Gastroesophageal sphincter (tissue), 4 donors: ENCODE data around the gene PIGP. TPM values are rescaled to one million over a fixed set of nuclear protein-coding genes. Genes with fewer than 3 reads are reported as not detected.
"Not testable (repeated sequence)": the region's sequence is repeated elsewhere in the genome, so short reads cannot be mapped to it uniquely, and the experiment has no call there.

Source experiments
- ATAC-seq: fragments of 150-250 bp; one replicate; pipeline ENCODE4 v1.9.1; 2016; ENCODE audit warnings: mild to moderate bottlenecking, moderate library complexity
- H3K27ac ChIP-seq, 4 donors: fragments of 200-600 bp; sonication (generic) in 3 of 4; 1 replicate in 3 of 4; 2 replicates in 1 of 4; pipeline ENCODE4 v1.5.1; 2016 to 2019
- H3K27me3 ChIP-seq: fragments of 200-600 bp; sonication (generic); one replicate; pipeline ENCODE4 v1.5.1; 2019
- H3K36me3 ChIP-seq, 2 donors: fragments of 200-600 bp; sonication (generic); one replicate each; pipeline ENCODE4 v1.5.1; 2019; ENCODE audit warnings: control low read depth in 1 of 2
- H3K4me1 ChIP-seq, 3 donors: fragments of 200-600 bp; sonication (generic); 1 replicate in 2 of 3; 2 replicates in 1 of 3; pipeline ENCODE4 v1.5.1; 2016 to 2019; ENCODE audit warnings: control low read depth in 2 of 3
- H3K4me3 ChIP-seq, 2 donors: fragments of 200-600 bp; sonication (generic); one replicate each; pipeline ENCODE4 v1.5.1; 2019; ENCODE audit warnings: mild to moderate bottlenecking in 1 of 2, moderate library complexity in 1 of 2
- H3K9me3 ChIP-seq, 3 donors: fragments of 200-600 bp; sonication (generic); one replicate each; pipeline ENCODE4 v1.5.1; 2017 to 2019; ENCODE audit warnings: control low read depth in 2 of 3
- EP300 ChIP-seq: sonication (generic); formaldehyde crosslinking; IDR thresholded peaks from one replicate; pipeline ENCODE4 v1.6.1; 2017; ENCODE audit warnings: antibody characterized with exemption, mild to moderate bottlenecking
- POLR2A ChIP-seq, 2 donors: fragments of 450-650 bp; IDR thresholded peaks; one replicate each; pipeline ENCODE4 v1.6.1; 2017; ENCODE audit warnings: antibody characterized with exemption in 2 of 2, mild to moderate bottlenecking in 2 of 2, moderate library complexity in 1 of 2
- POLR2AphosphoS5 ChIP-seq: sonication (generic); formaldehyde crosslinking; IDR thresholded peaks from one replicate; pipeline ENCODE4 v1.6.1; 2017; ENCODE audit warnings: antibody characterized with exemption
- WGBS, 2 donors: methylation state at CpG; one replicate each; pipeline ENCODE4 v1.1.5; 2018; ENCODE audit warnings: low coverage in 1 of 2; 5-methylcytosine and 5-hydroxymethylcytosine counted together
- total RNA-seq, 4 donors: library from RNA; depleted of rRNA; stranded (reverse); fragments of >200 nt; gene quantifications; one replicate each; pipeline ENCODE4 v1.1.0, GENCODE V29; 2016
- TF ChIP-seq, protein P1 (sequence below), 4 experiments: fragments of 200-600 bp in 2 of 4; fragments of 450-650 bp in 2 of 4; sonication (generic) in 1 of 4; IDR thresholded peaks; one replicate each; pipeline ENCODE4 v1.5.1; 2017 to 2019; ENCODE audit warnings: antibody characterized with exemption in 4 of 4, mild to moderate bottlenecking in 2 of 4, moderate library complexity in 2 of 4

The PIGP gene
- total RNA-seq: 10 to 100 TPM; 20.7 to 32.1 (median 24.0) TPM

GRCh38 chr21:37072988-37073416 lies at the start of gene PIGP, which contains the start of gene TTC3:
Gene PIGP, minus strand, starts transcription at chr21:37073071. Its CDS starts 556 bp downstream, at chr21:37072515.
Gene TTC3, plus strand, starts transcription at chr21:37073254. Its CDS starts 14,004 bp downstream, at chr21:37087258.
- H3K4me1 ChIP-seq: peaks cover 0 to 37% (median 11%) of the 10 kb centered on the region in 3 donors
- peaks cover 0 to 12% of the 10 kb centered on the region in 2 donors for H3K36me3 ChIP-seq
- WGBS, 2 donors: no CpG with 5 or more reads among the region's 61 CpGs
- TF ChIP-seq POLR2AphosphoS5 (peak; percentile 54), POLR2A (IDR thresholded peaks at IDR 0.05) (peak; percentile 88 to 94), EP300 (no peak)
- TF ChIP-seq, protein P1, sequence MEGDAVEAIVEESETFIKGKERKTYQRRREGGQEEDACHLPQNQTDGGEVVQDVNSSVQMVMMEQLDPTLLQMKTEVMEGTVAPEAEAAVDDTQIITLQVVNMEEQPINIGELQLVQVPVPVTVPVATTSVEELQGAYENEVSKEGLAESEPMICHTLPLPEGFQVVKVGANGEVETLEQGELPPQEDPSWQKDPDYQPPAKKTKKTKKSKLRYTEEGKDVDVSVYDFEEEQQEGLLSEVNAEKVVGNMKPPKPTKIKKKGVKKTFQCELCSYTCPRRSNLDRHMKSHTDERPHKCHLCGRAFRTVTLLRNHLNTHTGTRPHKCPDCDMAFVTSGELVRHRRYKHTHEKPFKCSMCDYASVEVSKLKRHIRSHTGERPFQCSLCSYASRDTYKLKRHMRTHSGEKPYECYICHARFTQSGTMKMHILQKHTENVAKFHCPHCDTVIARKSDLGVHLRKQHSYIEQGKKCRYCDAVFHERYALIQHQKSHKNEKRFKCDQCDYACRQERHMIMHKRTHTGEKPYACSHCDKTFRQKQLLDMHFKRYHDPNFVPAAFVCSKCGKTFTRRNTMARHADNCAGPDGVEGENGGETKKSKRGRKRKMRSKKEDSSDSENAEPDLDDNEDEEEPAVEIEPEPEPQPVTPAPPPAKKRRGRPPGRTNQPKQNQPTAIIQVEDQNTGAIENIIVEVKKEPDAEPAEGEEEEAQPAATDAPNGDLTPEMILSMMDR (IDR thresholded peaks at IDR 0.05): no peak
- peak; percentile 92 for ATAC-seq
- H3K4me3 ChIP-seq: peak within 1 kb of the TSS; percentile 82 to 98
- peak within 1 kb of the TSS; percentile 89 to 99 (median 99) for H3K27ac ChIP-seq
- no peaks in the 10 kb centered on the region for H3K27me3 ChIP-seq
- no peaks in the 10 kb centered on the region for H3K9me3 ChIP-seq

DNA sequence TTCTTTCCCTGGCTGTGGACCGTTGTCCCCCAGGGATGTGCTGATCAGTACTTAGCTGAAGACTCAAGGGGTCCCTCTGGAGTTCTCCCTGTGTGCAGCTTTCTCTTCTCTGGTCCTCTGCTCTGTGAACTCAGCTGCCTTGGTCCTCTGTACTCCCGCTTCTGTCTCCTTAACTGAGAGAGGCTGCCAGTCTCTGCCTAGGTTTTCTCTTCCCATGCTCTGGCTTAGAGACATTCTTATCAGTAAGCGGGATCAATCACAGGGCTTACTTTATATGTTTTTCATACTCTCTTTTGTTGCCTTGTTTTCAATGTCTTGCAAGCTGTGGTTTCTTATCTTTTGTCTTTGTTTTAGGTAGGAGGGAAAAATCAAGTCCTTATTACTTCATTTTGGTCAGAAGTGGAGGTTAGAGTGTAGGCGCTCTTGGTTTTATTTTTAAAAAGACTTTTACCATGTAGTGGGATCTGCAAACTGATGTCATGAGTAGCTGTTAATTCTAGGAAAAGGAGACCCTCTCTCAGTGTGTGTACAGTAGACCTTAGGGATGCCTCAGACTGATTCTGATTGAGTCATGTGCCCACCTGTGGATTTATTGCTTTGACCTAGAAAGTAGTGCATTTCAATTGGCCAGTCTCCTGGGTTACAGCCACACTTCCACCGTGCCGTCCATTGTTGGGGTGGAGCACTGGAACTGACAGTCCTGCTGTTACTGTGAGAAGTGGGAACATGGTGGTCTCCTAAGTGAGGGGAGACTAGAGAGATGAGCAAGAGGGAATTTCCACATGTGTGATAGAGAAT lies 46.7 kb upstream of the PIGP start:
- no peak for TF ChIP-seq POLR2A (IDR thresholded peaks at IDR 0.05)
- TF ChIP-seq, protein P1 (IDR thresholded peaks at IDR 0.05): no peak
- TF ChIP-seq POLR2AphosphoS5: no peak
- no peak for TF ChIP-seq EP300
- Histone ChIP-seq H3K27ac (no peak overlapping the region), H3K36me3 (peaks cover 0 to 11% of the 10 kb centered on the region in 2 donors), H3K4me3 (no peak overlapping the region), H3K9me3 (no peaks in the 10 kb centered on the region), H3K4me1 (no peaks in the 10 kb centered on the region), H3K27me3 (no peaks in the 10 kb centered on the region)
- ATAC-seq: no peak
- WGBS, 2 donors: 61 to 82% methylated on average over 3 to 5 of the region's 6 CpGs

GRCh38 chr21:37118187-37118826 lies 45.4 kb upstream of the PIGP start:
- no peak overlapping the region for H3K4me3 ChIP-seq
- WGBS, 2 donors: 100% methylated on average over 1 of the region's 1 CpG
- no peaks in the 10 kb centered on the region for H3K27me3 ChIP-seq
- H3K36me3 ChIP-seq: peaks cover 0 to 4% of the 10 kb centered on the region in 2 donors
- no peaks in the 10 kb centered on the region for H3K4me1 ChIP-seq
- no peak for TF ChIP-seq EP300
- TF ChIP-seq POLR2AphosphoS5: no peak
- TF ChIP-seq, protein P1 (IDR thresholded peaks at IDR 0.05): no peak
- no peak for TF ChIP-seq POLR2A (IDR thresholded peaks at IDR 0.05)
- ATAC-seq: no peak
- no peaks in the 10 kb centered on the region for H3K9me3 ChIP-seq
- no peak overlapping the region for H3K27ac ChIP-seq

DNA sequence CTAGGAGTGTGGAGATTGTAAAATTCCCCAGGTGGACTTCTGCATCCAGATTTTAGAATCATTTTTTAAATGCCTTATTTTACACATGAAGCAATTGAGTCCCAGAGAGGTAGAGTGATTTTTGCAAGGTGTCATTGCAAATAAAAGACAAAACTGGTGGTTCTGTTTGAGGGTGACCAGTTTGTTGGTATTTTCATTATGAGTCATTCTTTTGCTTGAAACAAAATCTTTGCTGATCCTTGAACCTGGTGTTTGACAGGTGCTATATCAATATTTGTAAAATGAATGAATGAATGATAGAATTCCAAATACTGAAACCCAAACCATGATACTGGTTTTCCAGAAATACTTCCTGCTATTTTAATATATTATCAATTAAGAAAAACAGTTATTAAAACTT lies 44.3 kb upstream of the PIGP start:
- Histone ChIP-seq H3K27me3 (no peaks in the 10 kb centered on the region), H3K4me1 (no peaks in the 10 kb centered on the region), H3K27ac (no peak overlapping the region), H3K36me3 (no peaks in the 10 kb centered on the region), H3K4me3 (no peak overlapping the region), H3K9me3 (no peaks in the 10 kb centered on the region)
- TF ChIP-seq EP300 (no peak), POLR2A (IDR thresholded peaks at IDR 0.05) (no peak), POLR2AphosphoS5 (no peak)
- TF ChIP-seq, protein P1 (IDR thresholded peaks at IDR 0.05): no peak
- ATAC-seq: no peak

DNA sequence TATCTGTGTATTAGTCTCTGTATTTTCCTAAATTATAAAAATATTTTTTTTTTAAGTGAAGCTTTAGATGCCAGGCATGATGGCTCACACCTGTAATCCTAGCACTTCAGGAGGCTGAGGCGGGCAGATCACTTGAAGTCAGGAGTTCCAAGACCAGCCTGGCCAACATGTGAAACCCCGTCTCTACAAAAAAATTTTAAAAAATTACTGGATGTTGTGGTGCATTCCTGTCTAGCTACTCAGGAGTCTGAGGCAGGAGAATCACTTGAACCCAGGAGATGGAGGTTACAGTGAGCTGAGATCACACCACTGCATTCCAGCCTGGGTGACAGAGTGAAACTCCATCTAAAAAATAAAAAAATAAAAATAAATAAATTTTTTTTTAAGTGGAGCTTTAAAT lies 43.6 kb upstream of the PIGP start:
- not testable (repeated sequence) for ATAC-seq, H3K36me3 ChIP-seq, H3K27me3 ChIP-seq, H3K27ac ChIP-seq, H3K9me3 ChIP-seq, H3K4me3 ChIP-seq, H3K4me1 ChIP-seq
- WGBS, 2 donors: 81 to 88% methylated on average over 2 of the region's 2 CpGs

DNA sequence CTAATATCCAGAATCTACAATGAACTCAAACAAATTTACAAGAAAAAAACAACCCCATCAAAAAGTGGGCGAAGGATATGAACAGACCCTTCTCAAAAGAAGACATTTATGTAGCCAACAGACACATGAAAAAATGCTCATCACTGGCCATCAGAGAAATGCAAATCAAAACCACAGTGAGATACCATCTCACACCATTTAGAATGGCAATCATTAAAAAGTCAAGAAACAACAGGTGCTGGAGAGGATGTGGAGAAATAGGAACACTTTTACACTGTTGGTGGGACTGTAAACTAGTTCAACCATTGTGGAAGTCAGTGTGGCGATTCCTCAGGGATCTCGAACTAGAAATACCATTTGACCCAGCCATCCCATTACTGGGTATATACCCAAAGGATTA lies 41.4 kb upstream of the PIGP start:
- not testable (repeated sequence) for H3K9me3 ChIP-seq, H3K36me3 ChIP-seq, H3K27ac ChIP-seq, ATAC-seq, H3K4me3 ChIP-seq, H3K4me1 ChIP-seq, H3K27me3 ChIP-seq
- 100% methylated on average over 1 of the region's 3 CpGs for WGBS, 2 donors

- 90 to 92% methylated on average over 4 to 6 of the region's 6 CpGs for WGBS, 2 donors
- H3K9me3 ChIP-seq, ATAC-seq, H3K4me3 ChIP-seq, H3K27me3 ChIP-seq, H3K4me1 ChIP-seq, H3K27ac ChIP-seq: not testable (repeated sequence)
- H3K36me3 ChIP-seq: peaks cover 0 to 16% of the 10 kb centered on the region in 2 donors
Measured at GRCh38 chr21:37111029-37111428, 38.2 kb upstream of the PIGP start.
